ENCODE data around the gene BOLA2B.
"Not testable (repeated sequence)": the region's sequence is repeated elsewhere in the genome, so short reads cannot be mapped to it uniquely, and the experiment has no call there.

Gene BOLA2B

DNA sequence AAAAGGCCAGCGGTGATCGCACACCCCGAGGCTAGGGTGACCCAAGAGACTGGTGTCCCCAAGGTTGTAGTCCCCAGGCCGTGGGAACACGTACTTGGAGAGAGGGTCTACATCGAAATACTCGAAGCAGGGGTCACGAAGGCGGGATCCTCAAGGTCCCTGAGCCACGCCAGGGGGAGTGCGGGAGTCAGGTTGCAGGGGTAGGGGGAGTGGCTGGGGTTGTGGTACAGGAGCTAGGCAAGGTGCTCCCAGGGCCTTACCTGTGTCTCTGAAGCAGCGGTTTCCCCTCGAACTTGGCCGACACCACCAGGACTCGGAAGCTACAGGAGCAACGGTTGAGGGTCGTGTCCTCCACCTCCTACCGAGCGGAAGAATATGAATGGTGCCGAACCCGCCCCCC, 368 bp downstream of the BOLA2B start:
- H3K36me3 ChIP-seq (ENCODE audit: control insufficient read depth, low read depth, low read length); H3K9me3 ChIP-seq (ENCODE audit: control insufficient read depth, low read depth, low read length); H3K4me3 ChIP-seq (ENCODE audit: low read length); H3K4me1 ChIP-seq (ENCODE audit: control insufficient read depth, low read depth, low read length); H3K27ac ChIP-seq (ENCODE audit: low read length); H3K27me3 ChIP-seq (ENCODE audit: control insufficient read depth, insufficient read depth, low read length); H3K9ac ChIP-seq (ENCODE audit: low read length): not testable (repeated sequence)

DNA sequence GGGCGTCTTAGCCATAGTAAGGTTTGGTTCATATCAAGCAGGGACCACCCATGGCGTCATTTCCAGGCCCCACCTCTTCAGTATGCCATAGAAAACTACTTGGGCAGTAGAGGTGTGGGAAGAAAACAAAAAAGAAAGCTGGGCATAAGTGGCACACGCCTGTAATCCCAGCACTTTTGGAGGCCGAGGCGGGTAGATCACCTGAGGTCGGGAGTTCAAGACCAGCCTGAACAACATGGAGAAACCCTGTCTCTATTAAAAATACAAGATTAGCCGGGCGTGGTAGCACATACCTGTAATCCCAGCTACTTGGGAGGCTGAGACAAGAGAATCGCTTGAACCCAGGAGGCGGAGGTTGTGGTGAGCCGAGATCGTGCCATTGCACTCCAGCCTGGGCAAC, 2.3 kb downstream of the BOLA2B start:
- not testable (repeated sequence) for H3K9me3 ChIP-seq (ENCODE audit: control insufficient read depth, low read depth, low read length); H3K27ac ChIP-seq (ENCODE audit: low read length); H3K9ac ChIP-seq (ENCODE audit: low read length); H3K36me3 ChIP-seq (ENCODE audit: control insufficient read depth, low read depth, low read length); H3K4me3 ChIP-seq (ENCODE audit: low read length); H3K4me1 ChIP-seq (ENCODE audit: control insufficient read depth, low read depth, low read length); H3K27me3 ChIP-seq (ENCODE audit: control insufficient read depth, insufficient read depth, low read length)

DNA sequence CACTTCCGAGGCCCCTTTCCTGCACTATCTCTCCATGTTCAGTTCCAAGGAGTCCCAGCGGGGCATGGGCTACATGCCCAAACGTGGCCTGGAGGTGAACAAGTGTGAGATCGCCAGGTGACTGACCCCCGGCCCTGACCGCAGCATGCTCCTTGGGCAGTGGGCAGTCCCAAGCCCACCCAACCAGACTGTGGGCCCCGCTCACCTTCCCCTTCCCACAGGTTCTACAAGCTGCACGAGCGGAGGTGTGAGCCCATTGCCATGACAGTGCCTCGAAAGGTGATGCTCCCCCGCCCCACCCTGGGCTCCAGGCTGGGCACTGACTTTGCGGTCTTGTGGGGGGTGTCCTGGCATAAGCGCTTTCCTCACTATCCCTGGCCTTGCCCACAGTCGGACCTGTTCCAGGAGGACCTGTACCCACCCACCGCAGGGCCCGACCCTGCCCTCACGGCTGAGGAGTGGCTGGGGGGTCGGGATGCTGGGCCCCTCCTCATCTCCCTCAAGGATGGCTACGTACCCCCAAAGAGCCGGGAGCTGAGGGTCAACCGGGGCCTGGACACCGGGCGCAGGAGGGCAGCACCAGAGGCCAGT, 5.4 kb downstream of the BOLA2B start:
- H3K9me3 ChIP-seq (ENCODE audit: control insufficient read depth, low read depth, low read length): no peaks in the 10 kb centered on the region
- H3K9ac ChIP-seq (ENCODE audit: low read length): no peak overlapping the region
- peaks cover 13% of the 10 kb centered on the region for H3K27me3 ChIP-seq (ENCODE audit: control insufficient read depth, insufficient read depth, low read length)
- no peak overlapping the region for H3K4me3 ChIP-seq (ENCODE audit: low read length)
- no peak overlapping the region for H3K27ac ChIP-seq (ENCODE audit: low read length)
- H3K4me1 ChIP-seq (ENCODE audit: control insufficient read depth, low read depth, low read length): no peaks in the 10 kb centered on the region
- H3K36me3 ChIP-seq (ENCODE audit: control insufficient read depth, low read depth, low read length): no peaks in the 10 kb centered on the region

DNA sequence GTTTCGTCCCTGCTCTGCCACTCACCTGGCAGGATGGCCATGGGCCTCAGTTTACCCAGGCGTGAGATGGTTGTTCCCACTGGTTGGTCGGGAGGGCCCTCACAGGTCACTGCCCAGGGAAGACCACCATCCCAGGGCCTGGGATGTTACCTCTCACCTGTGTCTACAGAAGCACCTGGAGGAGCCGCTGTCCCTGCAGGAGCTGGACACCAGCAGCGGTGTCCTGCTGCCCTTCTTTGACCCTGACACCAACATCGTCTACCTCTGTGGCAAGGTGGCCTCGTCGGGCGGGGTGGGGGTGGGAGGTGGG, 6.0 kb downstream of the BOLA2B start:
- Histone ChIP-seq H3K4me1 (ENCODE audit: control insufficient read depth, low read depth, low read length) (no peaks in the 10 kb centered on the region), H3K27ac (ENCODE audit: low read length) (no peak overlapping the region), H3K36me3 (ENCODE audit: control insufficient read depth, low read depth, low read length) (no peaks in the 10 kb centered on the region), H3K9me3 (ENCODE audit: control insufficient read depth, low read depth, low read length) (no peaks in the 10 kb centered on the region), H3K27me3 (ENCODE audit: control insufficient read depth, insufficient read depth, low read length) (peaks cover 15% of the 10 kb centered on the region), H3K9ac (ENCODE audit: low read length) (no peak overlapping the region), H3K4me3 (ENCODE audit: low read length) (no peak overlapping the region)

DNA sequence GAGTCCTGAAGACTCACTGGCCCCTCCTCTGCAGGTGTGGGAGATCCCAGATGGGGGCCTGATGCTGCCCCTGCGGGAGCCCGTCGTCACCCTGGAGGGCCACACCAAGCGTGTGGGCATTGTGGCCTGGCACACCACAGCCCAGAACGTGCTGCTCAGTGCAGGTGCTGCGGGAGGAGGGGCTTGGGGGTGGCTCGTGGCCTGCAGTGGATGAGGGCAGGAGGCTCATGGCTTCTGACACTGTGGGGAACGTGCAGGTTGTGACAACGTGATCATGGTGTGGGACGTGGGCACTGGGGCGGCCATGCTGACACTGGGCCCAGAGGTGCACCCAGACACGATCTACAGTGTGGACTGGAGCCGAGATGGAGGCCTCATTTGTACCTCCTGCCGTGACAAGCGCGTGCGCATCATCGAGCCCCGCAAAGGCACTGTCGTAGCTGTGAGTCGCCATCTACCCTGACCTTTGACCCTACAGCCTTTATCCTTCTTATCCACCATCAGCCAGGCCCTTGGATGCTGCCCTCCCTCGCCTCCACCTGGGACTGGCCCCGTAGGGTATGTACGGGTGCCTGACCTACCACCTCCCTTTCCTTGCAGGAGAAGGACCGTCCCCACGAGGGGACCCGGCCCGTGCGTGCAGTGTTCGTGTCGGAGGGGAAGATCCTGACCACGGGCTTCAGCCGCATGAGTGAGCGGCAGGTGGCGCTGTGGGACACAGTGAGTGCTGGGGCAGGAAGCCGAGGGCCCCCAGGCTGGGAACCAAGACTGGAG, 6.5 kb downstream of the BOLA2B start:
- H3K4me1 ChIP-seq (ENCODE audit: control insufficient read depth, low read depth, low read length): no peaks in the 10 kb centered on the region
- no peak overlapping the region for H3K4me3 ChIP-seq (ENCODE audit: low read length)
- no peaks in the 10 kb centered on the region for H3K9me3 ChIP-seq (ENCODE audit: control insufficient read depth, low read depth, low read length)
- no peak overlapping the region for H3K27ac ChIP-seq (ENCODE audit: low read length)
- peaks cover 20% of the 10 kb centered on the region for H3K27me3 ChIP-seq (ENCODE audit: control insufficient read depth, insufficient read depth, low read length)
- H3K36me3 ChIP-seq (ENCODE audit: control insufficient read depth, low read depth, low read length): no peaks in the 10 kb centered on the region
- H3K9ac ChIP-seq (ENCODE audit: low read length): no peak overlapping the region

DNA sequence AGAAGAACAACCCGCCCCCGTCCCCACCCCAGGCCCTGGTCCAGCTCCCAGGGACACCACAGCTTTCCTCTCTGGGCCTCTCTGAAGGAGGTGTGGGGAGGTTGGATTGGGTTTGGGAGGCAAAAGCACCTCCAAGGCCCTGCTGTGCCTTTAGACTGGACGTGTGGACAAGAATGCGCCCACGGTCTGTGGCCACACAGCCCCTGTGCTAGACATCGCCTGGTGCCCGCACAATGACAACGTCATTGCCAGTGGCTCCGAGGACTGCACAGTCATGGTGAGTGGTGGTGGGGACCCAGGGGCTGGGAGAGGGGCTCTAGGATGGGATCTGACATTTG, 7.1 kb downstream of the BOLA2B start:
- Histone ChIP-seq H3K36me3 (ENCODE audit: control insufficient read depth, low read depth, low read length) (no peaks in the 10 kb centered on the region), H3K27me3 (ENCODE audit: control insufficient read depth, insufficient read depth, low read length) (peaks cover 22% of the 10 kb centered on the region), H3K9me3 (ENCODE audit: control insufficient read depth, low read depth, low read length) (no peaks in the 10 kb centered on the region), H3K9ac (ENCODE audit: low read length) (no peak overlapping the region), H3K4me3 (ENCODE audit: low read length) (no peak overlapping the region), H3K27ac (ENCODE audit: low read length) (no peak overlapping the region), H3K4me1 (ENCODE audit: control insufficient read depth, low read depth, low read length) (no peaks in the 10 kb centered on the region)

DNA sequence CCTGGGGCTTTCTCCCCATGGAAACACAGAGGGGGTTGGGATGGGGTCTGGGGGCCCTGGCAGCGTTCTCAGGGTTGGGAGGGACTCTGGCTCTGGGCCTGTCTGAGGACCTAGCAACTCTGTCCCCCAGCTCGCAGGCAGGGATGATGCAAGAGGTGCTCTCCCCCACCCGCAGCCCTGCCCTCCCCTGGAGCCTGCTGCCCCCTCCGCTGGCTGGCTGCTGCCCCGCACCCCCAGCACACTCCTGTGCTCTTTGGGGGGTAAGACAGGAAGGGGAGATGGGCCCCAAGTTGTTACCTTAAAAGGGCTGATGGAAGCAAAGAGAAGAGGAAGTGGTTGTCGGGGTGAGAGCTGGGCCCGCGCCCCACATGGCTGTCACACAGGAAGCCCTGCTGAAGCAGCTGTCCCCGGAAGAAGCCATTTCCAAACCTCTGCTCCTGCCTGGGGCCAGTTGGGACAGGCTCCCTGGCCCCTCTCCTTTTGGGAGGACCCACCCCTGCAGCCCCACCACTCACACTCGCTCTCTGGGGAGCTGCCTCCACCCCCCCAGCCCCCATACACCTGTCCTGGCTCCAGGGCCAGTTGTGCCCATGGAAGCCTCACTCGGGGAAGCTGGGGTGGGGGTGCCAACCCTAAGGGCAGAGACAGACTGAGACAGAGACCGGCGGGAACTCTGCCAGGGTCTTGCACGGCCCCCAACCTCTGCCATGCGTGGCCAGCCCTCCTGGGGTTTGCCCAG, 7.6 kb downstream of the BOLA2B start:
- Histone ChIP-seq H3K4me1 (ENCODE audit: control insufficient read depth, low read depth, low read length) (no peaks in the 10 kb centered on the region), H3K9me3 (ENCODE audit: control insufficient read depth, low read depth, low read length) (no peaks in the 10 kb centered on the region), H3K27me3 (ENCODE audit: control insufficient read depth, insufficient read depth, low read length) (peaks cover 26% of the 10 kb centered on the region), H3K4me3 (ENCODE audit: low read length) (no peak overlapping the region), H3K36me3 (ENCODE audit: control insufficient read depth, low read depth, low read length) (no peaks in the 10 kb centered on the region), H3K9ac (ENCODE audit: low read length) (no peak overlapping the region), H3K27ac (ENCODE audit: low read length) (no peak overlapping the region)

DNA sequence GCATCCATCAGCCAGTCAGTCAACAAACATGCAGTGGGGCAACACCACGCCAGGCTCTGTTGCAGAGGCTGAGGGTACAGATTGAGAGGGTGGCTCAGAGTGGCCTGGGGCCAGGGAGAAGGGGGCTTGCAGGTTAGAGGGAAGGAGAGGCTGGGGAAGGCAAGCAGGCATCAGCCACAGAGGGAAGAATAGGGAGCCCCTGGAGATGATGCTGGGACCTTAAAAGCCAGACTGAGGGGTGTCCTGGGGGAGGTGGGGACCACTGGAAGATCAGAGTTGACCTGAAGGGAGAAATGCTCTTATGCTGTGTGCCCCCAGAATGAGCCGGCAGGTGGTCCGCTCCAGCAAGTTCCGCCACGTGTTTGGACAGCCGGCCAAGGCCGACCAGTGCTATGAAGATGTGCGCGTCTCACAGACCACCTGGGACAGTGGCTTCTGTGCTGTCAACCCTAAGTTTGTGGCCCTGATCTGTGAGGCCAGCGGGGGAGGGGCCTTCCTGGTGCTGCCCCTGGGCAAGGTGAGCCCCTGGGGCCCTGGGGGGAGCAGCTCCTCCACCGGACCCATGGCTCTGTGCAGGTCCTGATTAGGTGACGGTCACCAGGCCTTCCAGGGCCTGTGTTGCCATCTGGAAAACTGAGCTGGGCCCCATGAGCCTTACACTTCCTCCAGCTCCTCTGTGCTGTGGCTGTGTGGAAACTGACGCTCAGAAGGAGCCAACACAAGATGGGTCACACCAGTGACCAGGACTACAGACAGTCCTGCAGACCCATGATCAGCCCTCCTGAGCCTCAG, 8.4 kb downstream of the BOLA2B start:
- no peaks in the 10 kb centered on the region for H3K4me1 ChIP-seq (ENCODE audit: control insufficient read depth, low read depth, low read length)
- no peak overlapping the region for H3K9ac ChIP-seq (ENCODE audit: low read length)
- H3K27ac ChIP-seq (ENCODE audit: low read length): no peak overlapping the region

DNA sequence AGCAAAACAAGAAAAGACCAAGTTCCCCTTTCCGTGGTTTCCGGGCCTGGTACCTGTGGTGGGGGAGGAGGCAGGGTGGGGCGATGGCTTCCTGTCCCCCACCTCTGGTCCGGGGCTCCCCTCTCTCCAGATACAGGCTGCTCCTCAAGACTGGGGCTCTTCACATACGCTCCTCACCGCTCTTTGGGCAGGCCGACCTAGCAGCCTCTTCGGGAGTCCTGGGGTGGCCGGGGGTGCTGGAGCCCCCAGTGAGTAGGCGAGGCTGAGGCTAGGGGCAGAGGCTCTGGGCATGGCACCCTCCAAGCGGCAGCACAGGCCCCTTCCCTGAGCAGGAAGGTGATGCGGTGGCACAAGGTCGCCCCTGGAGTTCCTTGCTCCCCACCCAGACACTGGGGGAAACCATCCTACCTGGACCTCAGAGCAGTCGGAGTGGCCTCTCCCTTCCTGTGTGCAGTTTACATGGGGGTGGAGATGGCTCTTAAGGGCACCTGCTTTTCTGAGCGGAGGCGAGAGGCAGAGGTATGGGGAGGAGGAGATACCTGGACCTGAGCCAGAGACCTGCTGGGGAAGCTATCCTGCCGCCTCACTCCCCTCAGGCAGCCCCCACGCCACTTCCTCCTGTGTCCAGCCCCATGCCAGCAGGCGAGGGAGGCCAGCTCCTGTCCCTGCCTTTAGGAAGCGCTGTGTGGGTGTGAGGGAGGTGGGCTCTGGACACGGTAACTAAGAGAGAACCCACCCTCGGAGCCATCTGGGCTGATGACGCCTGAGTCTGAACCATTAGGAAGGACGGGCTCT, 9.2 kb downstream of the BOLA2B start:
- Histone ChIP-seq H3K27ac (ENCODE audit: low read length) (no peak overlapping the region), H3K4me3 (ENCODE audit: low read length) (peak overlapping the region; percentile 54)

More for the DNA sequence above, 8.4 kb downstream of the BOLA2B start:
- Histone ChIP-seq H3K4me3 (ENCODE audit: low read length) (no peak overlapping the region), H3K27me3 (ENCODE audit: control insufficient read depth, insufficient read depth, low read length) (peaks cover 27% of the 10 kb centered on the region), H3K36me3 (ENCODE audit: control insufficient read depth, low read depth, low read length) (no peaks in the 10 kb centered on the region), H3K9me3 (ENCODE audit: control insufficient read depth, low read depth, low read length) (no peaks in the 10 kb centered on the region)

DNA sequence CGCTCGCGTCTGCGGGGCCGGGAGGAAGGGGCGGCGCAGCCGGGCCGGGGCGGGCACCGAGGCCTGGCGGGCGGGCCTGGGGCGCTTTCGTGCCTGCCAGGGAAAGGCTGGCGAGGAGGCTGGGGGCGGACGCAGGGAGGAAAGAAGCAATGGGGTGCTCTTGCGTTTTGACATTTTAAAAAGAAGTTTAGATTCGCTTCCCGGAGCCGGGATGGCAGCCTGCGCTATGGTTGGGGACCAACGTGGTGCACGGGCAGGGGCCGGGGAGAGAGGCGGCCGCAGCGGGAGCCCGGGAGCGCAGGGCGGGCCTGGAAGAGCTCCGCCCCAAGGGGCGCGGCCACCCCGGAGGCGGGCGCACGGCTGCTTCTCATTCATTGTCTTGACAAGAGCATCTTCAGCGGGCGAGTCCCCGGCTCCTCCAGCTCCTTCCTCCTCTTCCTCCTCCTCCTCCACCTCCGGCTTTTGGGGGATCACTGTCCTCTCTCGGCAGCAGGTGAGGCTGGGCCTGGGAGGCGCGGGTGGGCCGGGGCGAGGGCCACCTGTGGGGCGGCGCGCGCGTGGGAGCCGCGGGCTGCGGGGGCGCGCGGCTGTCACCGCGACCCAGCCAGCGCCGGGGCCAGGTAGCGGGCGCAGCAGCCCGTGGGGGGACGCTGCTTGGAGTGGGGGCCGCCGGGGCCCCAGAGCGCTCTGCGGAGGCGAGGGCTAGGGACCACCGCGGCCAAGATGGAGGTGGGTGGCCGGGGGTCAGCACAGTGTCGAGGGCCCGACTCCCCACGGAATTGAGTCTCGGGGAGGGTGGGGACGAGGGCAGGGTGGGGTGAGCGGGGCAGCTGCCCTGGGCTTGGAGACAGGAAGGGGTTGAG, 10.0 kb downstream of the BOLA2B start, which contains the start of gene CORO1A:
Gene CORO1A (plus strand): TSS at position 370 of the 863 bp plus-strand sequence. CDS start 1,608 bp downstream, outside the sequence.
- no peak within 1 kb of the TSS for H3K9ac ChIP-seq (ENCODE audit: low read length)
- peak within 1 kb of the TSS; percentile 54 for H3K4me3 ChIP-seq (ENCODE audit: low read length)
- H3K36me3 ChIP-seq (ENCODE audit: control insufficient read depth, low read depth, low read length): no peaks in the 10 kb centered on the region
- H3K27me3 ChIP-seq (ENCODE audit: control insufficient read depth, insufficient read depth, low read length): peaks cover 27% of the 10 kb centered on the region
- H3K27ac ChIP-seq (ENCODE audit: low read length): no peak within 1 kb of the TSS
- H3K4me1 ChIP-seq (ENCODE audit: control insufficient read depth, low read depth, low read length): no peaks in the 10 kb centered on the region
- H3K9me3 ChIP-seq (ENCODE audit: control insufficient read depth, low read depth, low read length): no peaks in the 10 kb centered on the region

More for the DNA sequence above, 9.2 kb downstream of the BOLA2B start:
- no peaks in the 10 kb centered on the region for H3K36me3 ChIP-seq (ENCODE audit: control insufficient read depth, low read depth, low read length)
- no peaks in the 10 kb centered on the region for H3K9me3 ChIP-seq (ENCODE audit: control insufficient read depth, low read depth, low read length)
- no peak overlapping the region for H3K9ac ChIP-seq (ENCODE audit: low read length)
- peaks cover 27% of the 10 kb centered on the region for H3K27me3 ChIP-seq (ENCODE audit: control insufficient read depth, insufficient read depth, low read length)
- no peaks in the 10 kb centered on the region for H3K4me1 ChIP-seq (ENCODE audit: control insufficient read depth, low read depth, low read length)
